Gastrocnemius medialis (tissue), 4 donors: Measurements from ENCODE around the gene CLMN. TPM values are rescaled to one million over a fixed set of nuclear protein-coding genes. Genes with fewer than 3 reads are reported as not detected.

Experiments used
- ATAC-seq, 2 donors: fragments of 150-250 bp; one replicate each; pipeline ENCODE4 v1.9.1; 2016
- DNase-seq, 2 donors: peaks; one replicate each; pipeline ENCODE4 v3.0.0-alpha.2; 2019
- H3K27ac ChIP-seq, 4 donors: fragments of 200-600 bp; sonication (generic); 1 replicate in 1 of 4; 2 replicates in 3 of 4; pipeline ENCODE4 v1.5.1; 2016 to 2018; ENCODE audit warnings: mild to moderate bottlenecking in 2 of 4, moderate library complexity in 1 of 4
- H3K27me3 ChIP-seq, 3 donors: fragments of 200-600 bp; sonication (generic) in 2 of 3; 1 replicate in 1 of 3; 2 replicates in 2 of 3; pipeline versions ENCODE4 v1.5.1 to v1.6.0; 2016 to 2019; ENCODE audit warnings: mild to moderate bottlenecking in 1 of 3, moderate library complexity in 1 of 3
- H3K36me3 ChIP-seq, 2 donors: fragments of 200-600 bp; sonication (generic) in 1 of 2; one replicate each; pipeline ENCODE4 v1.5.1; 2017 to 2018
- H3K4me1 ChIP-seq, 2 donors: fragments of 200-600 bp; sonication (generic) in 1 of 2; one replicate each; pipeline ENCODE4 v1.5.1; 2016 to 2017; ENCODE audit warnings: mild to moderate bottlenecking in 2 of 2
- H3K4me3 ChIP-seq, 4 donors: fragments of 200-600 bp; sonication (generic) in 3 of 4; 1 replicate in 1 of 4; 2 replicates in 3 of 4; pipeline ENCODE4 v1.5.1; 2016 to 2019; ENCODE audit warnings: mild to moderate bottlenecking in 2 of 4
- H3K9me3 ChIP-seq, 3 donors: fragments of 200-600 bp; sonication (generic) in 2 of 3; 1 replicate in 1 of 3; 2 replicates in 2 of 3; pipeline ENCODE4 v1.5.1; 2016 to 2019
- POLR2A ChIP-seq, 2 donors: fragments of 450-650 bp; IDR thresholded peaks; one replicate each; pipeline ENCODE4 v1.6.1; 2017; ENCODE audit warnings: antibody characterized with exemption in 2 of 2, mild to moderate bottlenecking in 2 of 2, moderate library complexity in 2 of 2
- in situ Hi-C, 4 donors: fragments of 200-750 bp; cut with MboI; loops; one replicate each; pipeline versions ENCODE4 v1.15.0 to v1.8.0; 2017; ENCODE audit warnings: low sequenced_read_pairs in 4 of 4
- intact Hi-C: fragments of 100-400 bp; cut with DNase I; formaldehyde crosslinking; loops from one replicate; pipeline ENCODE4 v1.15.1; 2023; ENCODE audit warnings: low total_unique reads
- total RNA-seq, 4 donors: library from RNA; depleted of rRNA; stranded (reverse); fragments of >200 nt; gene quantifications; one replicate each; pipeline versions ENCODE4 v1.1.0 to v1.2.3, GENCODE V29; 2016
- TF ChIP-seq, protein P1 (sequence below), 5 experiments: fragments of 450-650 bp in 3 of 5; fragments of 200-600 bp in 2 of 5; sonication (generic) in 2 of 5; IDR thresholded peaks in 4 of 5; conservative IDR thresholded peaks in 1 of 5; 1 replicate in 4 of 5; 2 replicates in 1 of 5; pipeline ENCODE4 v1.5.1; 2016 to 2019; ENCODE audit warnings: antibody characterized with exemption in 5 of 5, mild to moderate bottlenecking in 3 of 5, moderate library complexity in 3 of 5

CLMN gene
- total RNA-seq, 4 donors from 2014 or later: 3.8 to 8.8 (median 5.8) TPM

DNA sequence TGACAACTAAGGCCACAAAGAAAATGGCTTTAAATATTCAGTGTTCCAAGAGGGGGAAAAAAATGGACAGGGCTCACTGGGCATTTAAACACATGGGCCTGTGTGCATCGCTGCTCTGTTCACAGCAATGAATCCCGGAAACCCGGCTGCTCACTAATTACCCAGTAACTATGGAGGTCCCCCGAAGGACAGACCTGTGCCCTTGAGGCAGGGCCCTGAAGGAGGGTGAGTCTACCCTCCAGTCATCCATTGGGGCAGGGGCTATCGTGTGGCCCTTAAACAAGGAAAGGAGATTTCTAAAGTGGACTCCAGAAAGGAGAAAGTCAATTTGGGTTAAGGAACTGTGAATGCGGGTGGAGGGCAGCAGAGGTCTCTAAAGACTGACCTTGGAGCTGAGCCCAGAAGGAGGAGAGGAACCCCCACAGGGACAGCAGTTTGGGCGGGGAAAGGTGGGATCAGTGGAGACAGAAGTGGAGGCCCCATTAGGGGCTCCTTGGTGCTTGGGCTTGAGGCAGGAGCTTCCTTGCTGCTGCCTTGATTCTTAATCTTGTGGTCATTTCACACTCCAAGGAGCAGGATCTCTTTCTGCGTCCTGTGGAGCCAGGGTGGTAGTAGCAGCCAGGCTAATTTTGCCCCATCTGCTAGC, 1.4 kb upstream of the CLMN start:
- Histone ChIP-seq H3K36me3 (no peaks in the 10 kb centered on the region), H3K27ac (peak overlapping the region; percentile 69 to 78 (median 74)), H3K4me1 (peaks cover 13% of the 10 kb centered on the region in 2 donors), H3K9me3 (no peaks in the 10 kb centered on the region), H3K4me3 (no peak overlapping the region), H3K27me3 (no peaks in the 10 kb centered on the region)
- no peak for ATAC-seq
- intact Hi-C loops: no loop called here
- no peak for DNase-seq
- no peak for TF ChIP-seq POLR2A (IDR thresholded peaks at IDR 0.05)
- TF ChIP-seq, protein P1, sequence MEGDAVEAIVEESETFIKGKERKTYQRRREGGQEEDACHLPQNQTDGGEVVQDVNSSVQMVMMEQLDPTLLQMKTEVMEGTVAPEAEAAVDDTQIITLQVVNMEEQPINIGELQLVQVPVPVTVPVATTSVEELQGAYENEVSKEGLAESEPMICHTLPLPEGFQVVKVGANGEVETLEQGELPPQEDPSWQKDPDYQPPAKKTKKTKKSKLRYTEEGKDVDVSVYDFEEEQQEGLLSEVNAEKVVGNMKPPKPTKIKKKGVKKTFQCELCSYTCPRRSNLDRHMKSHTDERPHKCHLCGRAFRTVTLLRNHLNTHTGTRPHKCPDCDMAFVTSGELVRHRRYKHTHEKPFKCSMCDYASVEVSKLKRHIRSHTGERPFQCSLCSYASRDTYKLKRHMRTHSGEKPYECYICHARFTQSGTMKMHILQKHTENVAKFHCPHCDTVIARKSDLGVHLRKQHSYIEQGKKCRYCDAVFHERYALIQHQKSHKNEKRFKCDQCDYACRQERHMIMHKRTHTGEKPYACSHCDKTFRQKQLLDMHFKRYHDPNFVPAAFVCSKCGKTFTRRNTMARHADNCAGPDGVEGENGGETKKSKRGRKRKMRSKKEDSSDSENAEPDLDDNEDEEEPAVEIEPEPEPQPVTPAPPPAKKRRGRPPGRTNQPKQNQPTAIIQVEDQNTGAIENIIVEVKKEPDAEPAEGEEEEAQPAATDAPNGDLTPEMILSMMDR (IDR thresholded peaks at IDR 0.05 in 4 of 5, conservative IDR thresholded peaks at IDR 0.05 in 1 of 5): no peak
- in situ Hi-C loops: no loop called here

DNA sequence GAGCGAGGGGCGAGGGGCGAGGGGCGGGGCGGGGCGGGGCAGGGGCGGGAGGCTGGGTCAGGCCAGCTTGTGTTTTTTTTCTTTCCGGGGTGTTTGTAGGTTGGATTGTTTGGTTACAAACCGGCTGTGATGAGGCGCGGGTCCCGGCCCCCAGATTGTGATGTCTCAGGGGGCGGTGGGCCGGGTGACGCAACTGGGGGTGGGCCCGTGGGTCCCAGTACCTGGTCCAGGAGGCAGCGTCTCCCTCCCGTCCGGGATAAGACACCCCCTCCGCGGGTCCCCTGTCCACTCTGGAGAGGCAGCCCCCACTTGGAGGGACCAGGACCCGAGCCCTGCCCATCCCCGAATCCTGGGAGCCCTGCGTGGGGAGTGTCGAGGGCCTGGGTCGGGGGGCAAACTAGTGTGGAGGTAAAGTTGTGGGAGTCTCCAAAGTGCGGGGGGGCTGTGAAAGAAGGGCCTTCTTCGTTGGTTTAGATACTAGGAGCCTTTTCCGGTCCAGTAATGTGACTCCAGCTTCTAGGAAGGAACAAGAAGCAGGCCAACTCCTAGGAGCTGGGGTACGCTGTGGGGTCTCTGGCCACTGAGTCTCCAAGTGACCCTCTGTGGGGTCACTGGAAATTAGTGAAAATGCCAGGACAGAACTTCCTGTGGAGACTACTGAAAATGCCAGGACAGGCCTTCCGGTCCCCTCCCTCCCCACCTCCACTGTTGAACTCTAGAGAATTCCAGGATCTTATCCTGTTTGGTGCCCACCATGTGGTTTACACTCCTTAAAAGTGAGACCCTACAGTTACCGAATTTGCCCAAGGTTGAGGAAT, 579 bp upstream of the CLMN start:
- in situ Hi-C loops (no loop called here), intact Hi-C loops (no loop called here)
- Histone ChIP-seq H3K27ac (peak overlapping the region; percentile 69 to 78 (median 74)), H3K27me3 (no peaks in the 10 kb centered on the region), H3K36me3 (no peaks in the 10 kb centered on the region), H3K4me3 (peak overlapping the region; percentile 43 to 53 (median 48)), H3K4me1 (peaks cover 13% of the 10 kb centered on the region in 2 donors), H3K9me3 (no peaks in the 10 kb centered on the region)
- DNase-seq: no peak
- TF ChIP-seq, protein P1 (IDR thresholded peaks at IDR 0.05 in 4 of 5, conservative IDR thresholded peaks at IDR 0.05 in 1 of 5): no peak
- no peak for TF ChIP-seq POLR2A (IDR thresholded peaks at IDR 0.05)
- peak; percentile 12 to 16 for ATAC-seq

DNA sequence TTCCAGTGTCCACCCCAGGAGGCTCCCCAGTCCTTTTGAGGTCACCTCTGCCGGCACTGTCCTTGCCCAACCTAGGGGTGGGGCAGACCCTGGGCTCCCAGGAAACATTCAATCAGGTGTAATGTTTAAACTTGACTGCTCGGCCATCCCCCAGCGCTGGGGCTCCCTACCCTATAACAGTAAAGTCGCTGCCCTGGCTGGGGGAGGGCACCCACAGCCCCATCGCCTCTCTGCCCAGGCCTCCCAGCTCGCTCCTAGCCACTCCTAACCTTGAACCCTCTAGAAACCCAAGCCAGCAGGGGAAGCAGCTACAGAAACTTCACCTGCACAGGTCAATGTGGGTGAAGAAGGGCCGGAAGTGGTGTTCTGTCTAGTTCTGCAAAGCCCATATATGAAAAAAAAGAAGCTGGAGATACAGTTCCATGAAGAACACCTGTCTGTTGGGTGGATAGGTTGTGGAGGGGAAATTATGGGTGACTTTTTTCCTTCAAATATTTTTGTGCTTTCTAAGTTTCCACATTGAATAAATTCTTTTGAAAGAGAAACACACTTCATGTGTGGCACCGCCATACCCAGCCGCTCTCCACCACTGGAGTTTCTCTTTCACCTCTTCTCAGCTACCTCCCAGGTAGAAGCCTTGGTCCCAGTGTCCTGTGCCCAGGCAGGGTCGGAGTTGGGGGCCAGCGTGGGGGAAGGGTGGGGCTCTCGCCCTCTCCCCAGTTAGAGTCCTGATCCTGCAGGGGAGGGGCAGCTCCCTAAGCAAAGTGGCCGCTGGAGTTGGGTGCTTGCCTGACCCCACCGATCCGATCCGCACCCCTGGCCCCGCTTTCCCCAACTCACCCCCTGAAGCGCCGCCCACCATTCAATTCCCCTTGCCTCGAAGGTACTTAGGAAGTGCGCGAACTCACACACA, 1.1 kb downstream of the CLMN start:
- DNase-seq (no peak), ATAC-seq (no peak)
- Histone ChIP-seq H3K36me3 (no peaks in the 10 kb centered on the region), H3K4me3 (peak overlapping the region; percentile 58 to 91 (median 87)), H3K27ac (peak overlapping the region; percentile 66 to 78 (median 72)), H3K9me3 (no peaks in the 10 kb centered on the region), H3K27me3 (no peaks in the 10 kb centered on the region), H3K4me1 (peaks cover 13% of the 10 kb centered on the region in 2 donors)
- in situ Hi-C loops: no loop called here
- peak in 1 of 2 donors; percentile 25 for TF ChIP-seq POLR2A (IDR thresholded peaks at IDR 0.05)
- TF ChIP-seq, protein P1 (IDR thresholded peaks at IDR 0.05 in 4 of 5, conservative IDR thresholded peaks at IDR 0.05 in 1 of 5): no peak
- intact Hi-C loops: no loop called here

DNA sequence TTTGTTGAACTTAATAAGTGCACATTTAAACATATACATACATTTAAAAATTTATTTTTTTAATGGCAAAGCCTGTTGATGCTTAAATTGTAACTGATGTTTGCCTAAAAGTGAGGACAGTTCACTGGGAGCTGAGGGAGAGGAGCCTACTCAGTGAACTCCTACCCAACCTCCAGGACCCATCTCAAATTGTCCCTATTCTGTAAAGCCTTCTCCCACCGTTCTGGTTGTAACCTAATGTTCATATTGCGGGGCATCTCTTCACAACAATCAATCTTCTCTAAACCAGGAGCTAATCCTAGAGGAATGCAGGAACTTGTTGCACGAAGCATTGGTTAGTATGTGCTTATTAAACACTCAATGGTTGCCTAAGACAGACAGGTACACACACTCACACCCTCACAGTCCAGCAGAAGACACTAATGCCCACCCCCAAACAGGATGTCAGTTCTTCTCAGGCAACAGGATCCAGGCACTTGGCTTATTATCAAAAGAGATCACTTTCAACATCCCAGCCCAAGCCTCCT, 1.8 kb downstream of the CLMN start:
- H3K4me3 ChIP-seq: peak overlapping the region in 2 of 4 donors; percentile 58 to 88

More for the DNA sequence above, 1.8 kb downstream of the CLMN start:
- H3K27me3 ChIP-seq: no peaks in the 10 kb centered on the region
- in situ Hi-C loops: no loop called here
- TF ChIP-seq, protein P1 (IDR thresholded peaks at IDR 0.05 in 4 of 5, conservative IDR thresholded peaks at IDR 0.05 in 1 of 5): no peak
- no peak for TF ChIP-seq POLR2A (IDR thresholded peaks at IDR 0.05)
- intact Hi-C loops: no loop called here
- ATAC-seq: no peak
- no peaks in the 10 kb centered on the region for H3K36me3 ChIP-seq
- H3K9me3 ChIP-seq: no peaks in the 10 kb centered on the region
- peaks cover 13% of the 10 kb centered on the region in 2 donors for H3K4me1 ChIP-seq
- no peak for DNase-seq
- peak overlapping the region; percentile 66 to 78 (median 72) for H3K27ac ChIP-seq
